Measurements from ENCODE around the gene ASB10.

DNA sequence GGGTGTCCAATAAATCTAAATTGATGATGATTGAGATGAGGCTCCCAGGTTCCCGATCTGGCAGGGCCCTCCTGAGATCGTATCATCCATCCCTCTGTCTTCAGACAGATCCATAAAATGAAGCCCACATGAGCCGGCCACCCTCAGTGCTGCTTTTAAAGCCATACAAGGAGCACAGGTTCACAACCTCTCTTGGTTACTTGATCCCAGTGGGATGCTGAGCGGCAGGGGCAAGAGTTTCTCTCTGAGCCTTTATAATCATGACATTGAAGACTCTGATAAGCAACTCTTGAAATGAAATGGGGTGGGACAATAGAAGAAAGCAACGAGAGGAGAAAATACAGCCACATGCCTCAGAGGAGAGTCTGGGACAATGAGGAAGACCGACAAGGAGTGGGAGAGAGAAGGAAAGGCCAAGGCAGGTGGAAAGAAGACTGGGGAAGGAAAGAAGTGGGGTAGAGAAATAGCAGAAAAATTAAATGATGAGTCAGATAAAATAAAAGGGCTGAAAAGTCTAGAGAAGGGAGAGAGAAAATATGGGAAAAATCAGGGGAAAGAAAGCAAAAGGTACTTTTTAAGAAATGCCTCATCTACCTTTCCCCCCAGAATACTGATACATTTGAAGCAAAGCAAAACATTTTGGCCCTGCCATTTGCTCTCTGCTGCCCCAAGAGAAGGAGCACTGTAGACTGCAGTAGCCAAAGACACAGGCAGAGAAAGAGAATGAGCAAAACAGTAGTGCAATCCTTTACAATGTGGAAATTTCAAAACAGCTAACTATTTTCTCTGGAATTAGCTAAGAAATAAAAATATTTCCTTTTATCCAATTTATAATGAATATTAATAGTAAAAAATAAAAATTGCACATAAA lies 34.2 kb downstream of the ASB10 start:
- TF ChIP-seq, protein P1, sequence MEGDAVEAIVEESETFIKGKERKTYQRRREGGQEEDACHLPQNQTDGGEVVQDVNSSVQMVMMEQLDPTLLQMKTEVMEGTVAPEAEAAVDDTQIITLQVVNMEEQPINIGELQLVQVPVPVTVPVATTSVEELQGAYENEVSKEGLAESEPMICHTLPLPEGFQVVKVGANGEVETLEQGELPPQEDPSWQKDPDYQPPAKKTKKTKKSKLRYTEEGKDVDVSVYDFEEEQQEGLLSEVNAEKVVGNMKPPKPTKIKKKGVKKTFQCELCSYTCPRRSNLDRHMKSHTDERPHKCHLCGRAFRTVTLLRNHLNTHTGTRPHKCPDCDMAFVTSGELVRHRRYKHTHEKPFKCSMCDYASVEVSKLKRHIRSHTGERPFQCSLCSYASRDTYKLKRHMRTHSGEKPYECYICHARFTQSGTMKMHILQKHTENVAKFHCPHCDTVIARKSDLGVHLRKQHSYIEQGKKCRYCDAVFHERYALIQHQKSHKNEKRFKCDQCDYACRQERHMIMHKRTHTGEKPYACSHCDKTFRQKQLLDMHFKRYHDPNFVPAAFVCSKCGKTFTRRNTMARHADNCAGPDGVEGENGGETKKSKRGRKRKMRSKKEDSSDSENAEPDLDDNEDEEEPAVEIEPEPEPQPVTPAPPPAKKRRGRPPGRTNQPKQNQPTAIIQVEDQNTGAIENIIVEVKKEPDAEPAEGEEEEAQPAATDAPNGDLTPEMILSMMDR (conservative IDR thresholded peaks at IDR 0.05; ENCODE audit: low read depth, low read length) = no peak
- TF ChIP-seq BHLHE40 (IDR thresholded peaks at IDR 0.05; ENCODE audit: low read depth, low read length) = no peak
- TF ChIP-seq SMC3 (IDR thresholded peaks at IDR 0.05; ENCODE audit: low read depth, low read length) = no peak
- no peak for TF ChIP-seq ELK1 (IDR thresholded peaks at IDR 0.05; ENCODE audit: borderline replicate concordance, low read depth, low read length)
- TF ChIP-seq POLR2A (IDR thresholded peaks at IDR 0.05; ENCODE audit: low read depth, low read length) = no peak
- no peak for TF ChIP-seq CEBPB (IDR thresholded peaks at IDR 0.05; ENCODE audit: low read depth, low read length)
- no peak for TF ChIP-seq MXI1 (IDR thresholded peaks at IDR 0.05; ENCODE audit: borderline replicate concordance, low read depth, low read length)
- TF ChIP-seq RAD21 (IDR thresholded peaks at IDR 0.05; ENCODE audit: low read length) = no peak
- TF ChIP-seq, protein P2, sequence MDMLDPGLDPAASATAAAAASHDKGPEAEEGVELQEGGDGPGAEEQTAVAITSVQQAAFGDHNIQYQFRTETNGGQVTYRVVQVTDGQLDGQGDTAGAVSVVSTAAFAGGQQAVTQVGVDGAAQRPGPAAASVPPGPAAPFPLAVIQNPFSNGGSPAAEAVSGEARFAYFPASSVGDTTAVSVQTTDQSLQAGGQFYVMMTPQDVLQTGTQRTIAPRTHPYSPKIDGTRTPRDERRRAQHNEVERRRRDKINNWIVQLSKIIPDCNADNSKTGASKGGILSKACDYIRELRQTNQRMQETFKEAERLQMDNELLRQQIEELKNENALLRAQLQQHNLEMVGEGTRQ (IDR thresholded peaks at IDR 0.05; ENCODE audit: low read depth, low read length) = no peak
- TF ChIP-seq FOS (IDR thresholded peaks at IDR 0.05; ENCODE audit: low read depth, low read length) = no peak
- no peak for TF ChIP-seq RCOR1 (IDR thresholded peaks at IDR 0.05; ENCODE audit: insufficient replicate concordance, low read length)
- no peak for TF ChIP-seq RFX5 (IDR thresholded peaks at IDR 0.05; ENCODE audit: low read depth, low read length)
- no peak for TF ChIP-seq NFE2L2 (IDR thresholded peaks at IDR 0.05; ENCODE audit: low read depth, low read length)
- no peak for TF ChIP-seq CHD1 (IDR thresholded peaks at IDR 0.05; ENCODE audit: low read depth, low read length)

All from IMR-90 (cell line).